ENCODE data around the gene SIRT2.
"Not testable (repeated sequence)": the region's sequence is repeated elsewhere in the genome, so short reads cannot be mapped to it uniquely, and the experiment has no call there.

The SIRT2 gene

GRCh38 chr19:38892841-38893240, 6.6 kb downstream of the SIRT2 start:
- no peak for DNase-seq

- no peak for DNase-seq
Observed at GRCh38 chr19:38891771-38892170, 7.6 kb downstream of the SIRT2 start.

GRCh38 chr19:38890686-38891085, 8.7 kb downstream of the SIRT2 start:
- DNase-seq: no peak

- no peak for DNase-seq
Observed at GRCh38 chr19:38889803-38890202, 9.6 kb downstream of the SIRT2 start.

- no peak for DNase-seq
Observed at GRCh38 chr19:38888876-38889275, 10.5 kb downstream of the SIRT2 start.

- not testable (repeated sequence) for DNase-seq
Observed at GRCh38 chr19:38884691-38885090, 14.7 kb downstream of the SIRT2 start.

- DNase-seq: no peak
Observed at GRCh38 chr19:38883286-38883685, 16.1 kb downstream of the SIRT2 start.

- no peak for DNase-seq
Observed at GRCh38 chr19:38880882-38881609, 18.4 kb downstream of the SIRT2 start.

GRCh38 chr19:38880076-38880881, 19.1 kb downstream of the SIRT2 start:
- DNase-seq: no peak

GRCh38 chr19:38879400-38879751, 20.0 kb downstream of the SIRT2 start:
- DNase-seq: no peak

- DNase-seq: no peak
Observed at GRCh38 chr19:38878575-38879399, 20.6 kb downstream of the SIRT2 start.

GRCh38 chr19:38877781-38878574, 21.4 kb downstream of the SIRT2 start, which contains the start of gene RINL:
RINL (minus strand) TSS chr19:38878275; CDS start chr19:38876742, 1,533 bp downstream.
- peak in 3 of 4 experiments; percentile 25 to 66 (median 58) for DNase-seq

- DNase-seq: no peak
Observed at GRCh38 chr19:38875656-38876395, 23.6 kb downstream of the SIRT2 start.

GRCh38 chr19:38873400-38873799, 26.0 kb downstream of the SIRT2 start:
- not testable (repeated sequence) for DNase-seq

GRCh38 chr19:38870612-38871011, 28.8 kb downstream of the SIRT2 start:
- DNase-seq: no peak

GRCh38 chr19:38869836-38870607, 29.4 kb downstream of the SIRT2 start:
- DNase-seq: peak; percentile 74 to 91 (median 83)

GRCh38 chr19:38869160-38869835, 30.1 kb downstream of the SIRT2 start:
- no peak for DNase-seq

GRCh38 chr19:38868551-38868950, 30.9 kb downstream of the SIRT2 start:
- DNase-seq: no peak

- no peak for DNase-seq
Observed at GRCh38 chr19:38867171-38867780, 32.1 kb downstream of the SIRT2 start.
